ENCODE data around the gene PUM2. TPM values are rescaled to one million over a fixed set of nuclear protein-coding genes. Genes with fewer than 3 reads are reported as not detected.

Gene PUM2
- total RNA-seq, 4 donors from 2014 or later, result 29.3 to 81.4 (median 48.2) TPM

- TF ChIP-seq CTCF (IDR thresholded peaks at IDR 0.05), result no peak
- TF ChIP-seq POLR2A (IDR thresholded peaks at IDR 0.05), result no peak
- Histone ChIP-seq H3K4me1 (peaks cover 0 to 61% (median 11%) of the 10 kb centered on the region in 3 donors), H3K4me3 (no peak overlapping the region), H3K27me3 (no peaks in the 10 kb centered on the region), H3K9me3 (no peaks in the 10 kb centered on the region), H3K27ac (no peak overlapping the region), H3K36me3 (peaks cover 0 to 19% (median 0%) of the 10 kb centered on the region in 3 donors)
- intact Hi-C loops (cut with DNase I), result no loop called here
- no peak for DNase-seq
- 74 to 83% methylated on average over 4 of the region's 4 CpGs for WGBS, 2 donors
These were observed 16.9 kb downstream of the PUM2 start for GRCh38 chr2:20333738-20334137.

GRCh38 chr2:20330192-20330591, 20.5 kb downstream of the PUM2 start:
- H3K27me3 ChIP-seq, result no peaks in the 10 kb centered on the region
- H3K27ac ChIP-seq, result no peak overlapping the region
- peaks cover 0 to 57% (median 24%) of the 10 kb centered on the region in 3 donors for H3K4me1 ChIP-seq
- DNase-seq, result no peak
- intact Hi-C loops (cut with DNase I), result no loop called here
- 69 to 80% methylated on average over 3 of the region's 3 CpGs for WGBS, 2 donors
- TF ChIP-seq POLR2A (IDR thresholded peaks at IDR 0.05), result no peak
- no peak for TF ChIP-seq CTCF (IDR thresholded peaks at IDR 0.05)
- H3K4me3 ChIP-seq, result no peak overlapping the region
- peaks cover 0 to 31% (median 0%) of the 10 kb centered on the region in 3 donors for H3K36me3 ChIP-seq
- H3K9me3 ChIP-seq, result no peaks in the 10 kb centered on the region

- Histone ChIP-seq H3K4me3 (no peak overlapping the region), H3K36me3 (peaks cover 0 to 49% (median 5%) of the 10 kb centered on the region in 3 donors), H3K27me3 (no peaks in the 10 kb centered on the region), H3K4me1 (peaks cover 0 to 33% (median 16%) of the 10 kb centered on the region in 3 donors), H3K27ac (peak overlapping the region in 3 of 4 donors; percentile 9 to 71 (median 60)), H3K9me3 (no peaks in the 10 kb centered on the region)
- TF ChIP-seq CTCF (IDR thresholded peaks at IDR 0.05) (no peak), POLR2A (IDR thresholded peaks at IDR 0.05) (no peak)
- intact Hi-C loops (cut with DNase I), result no loop called here
- 20 to 30% methylated on average over 1 of the region's 1 CpG for WGBS, 2 donors
- DNase-seq, result no peak
These were observed 23.3 kb downstream of the PUM2 start for GRCh38 chr2:20327370-20327769.

GRCh38 chr2:20326163-20326780, 24.4 kb downstream of the PUM2 start:
- TF ChIP-seq CTCF (IDR thresholded peaks at IDR 0.05), result peak; percentile 37 to 71 (median 60)
- TF ChIP-seq POLR2A (IDR thresholded peaks at IDR 0.05), result no peak
- no peak overlapping the region for H3K4me3 ChIP-seq
- H3K27ac ChIP-seq, result peak overlapping the region in 2 of 4 donors; percentile 60 to 71
- H3K36me3 ChIP-seq, result peaks cover 0 to 59% (median 8%) of the 10 kb centered on the region in 3 donors
- H3K9me3 ChIP-seq, result no peaks in the 10 kb centered on the region
- peaks cover 0 to 33% (median 16%) of the 10 kb centered on the region in 3 donors for H3K4me1 ChIP-seq
- DNase-seq, result no peak
- WGBS, 2 donors, result 51 to 52% methylated on average over 4 of the region's 4 CpGs
- intact Hi-C loops (cut with DNase I), result no loop called here
- H3K27me3 ChIP-seq, result no peaks in the 10 kb centered on the region

GRCh38 chr2:20322527-20323300, 27.9 kb downstream of the PUM2 start:
- Histone ChIP-seq H3K4me1 (peaks cover 0 to 35% (median 8%) of the 10 kb centered on the region in 3 donors), H3K27ac (no peak overlapping the region)
- 81 to 93% methylated on average over 10 to 11 of the region's 11 CpGs for WGBS, 2 donors

More at GRCh38 chr2:20322527-20323300, 27.9 kb downstream of the PUM2 start:
- Histone ChIP-seq H3K27me3 (no peaks in the 10 kb centered on the region), H3K4me3 (no peak overlapping the region), H3K9me3 (no peaks in the 10 kb centered on the region), H3K36me3 (peaks cover 0 to 77% (median 8%) of the 10 kb centered on the region in 3 donors)
- TF ChIP-seq CTCF (IDR thresholded peaks at IDR 0.05), result no peak
- TF ChIP-seq POLR2A (IDR thresholded peaks at IDR 0.05), result no peak
- intact Hi-C loops (cut with DNase I), result no loop called here
- no peak for DNase-seq

All from esophagus squamous epithelium (tissue), 5 donors.